Gastrocnemius medialis (tissue), 4 donors: ENCODE measurements around the gene RSPH1.

Experiments used
- CTCF ChIP-seq, 5 experiments: fragments of 450-650 bp in 3 of 5; fragments of 200-600 bp in 2 of 5; sonication (generic) in 2 of 5; IDR thresholded peaks in 4 of 5; conservative IDR thresholded peaks in 1 of 5; 1 replicate in 4 of 5; 2 replicates in 1 of 5; pipeline ENCODE4 v1.5.1; 2016 to 2019; ENCODE audit warnings: antibody characterized with exemption in 5 of 5, mild to moderate bottlenecking in 3 of 5, moderate library complexity in 3 of 5
- POLR2A ChIP-seq, 2 donors: fragments of 450-650 bp; IDR thresholded peaks; one replicate each; pipeline ENCODE4 v1.6.1; 2017; ENCODE audit warnings: antibody characterized with exemption in 2 of 2, mild to moderate bottlenecking in 2 of 2, moderate library complexity in 2 of 2

- TF ChIP-seq CTCF (IDR thresholded peaks at IDR 0.05 in 4 of 5, conservative IDR thresholded peaks at IDR 0.05 in 1 of 5): no peak
- TF ChIP-seq POLR2A (IDR thresholded peaks at IDR 0.05): no peak
These were observed 19.9 kb upstream of the RSPH1 start for GRCh38 chr21:42515708-42516502.
